Measurements from ENCODE around the gene GORASP2.

GORASP2 gene

GRCh38 chr2:170985407-170985806 lies 56.4 kb downstream of the GORASP2 start:
- Histone ChIP-seq H3K36me3 (ENCODE audit: control insufficient read depth, insufficient read depth, low read length, severe bottlenecking) (peaks cover 10% of the 10 kb centered on the region), H3K9ac (ENCODE audit: low read length) (no peak overlapping the region), H3K4me3 (ENCODE audit: low read length) (no peak overlapping the region), H3K9me3 (ENCODE audit: control insufficient read depth, low read length) (no peaks in the 10 kb centered on the region), H3K4me1 (ENCODE audit: control insufficient read depth, insufficient read depth, low read length) (no peaks in the 10 kb centered on the region), H3K27me3 (replicated peaks; ENCODE audit: control insufficient read depth, insufficient read depth, low read length) (no peaks in the 10 kb centered on the region)
- no peak for DNase-seq (ENCODE audit: low read depth)

GRCh38 chr2:170986566-170987258 lies 57.7 kb downstream of the GORASP2 start:
- H3K4me1 ChIP-seq (ENCODE audit: control insufficient read depth, insufficient read depth, low read length) = no peaks in the 10 kb centered on the region
- H3K36me3 ChIP-seq (ENCODE audit: control insufficient read depth, insufficient read depth, low read length, severe bottlenecking) = peaks cover 21% of the 10 kb centered on the region
- H3K4me3 ChIP-seq (ENCODE audit: low read length) = no peak overlapping the region
- DNase-seq (ENCODE audit: low read depth) = no peak
- no peaks in the 10 kb centered on the region for H3K9me3 ChIP-seq (ENCODE audit: control insufficient read depth, low read length)
- no peaks in the 10 kb centered on the region for H3K27me3 ChIP-seq (replicated peaks; ENCODE audit: control insufficient read depth, insufficient read depth, low read length)
- H3K9ac ChIP-seq (ENCODE audit: low read length) = no peak overlapping the region

GRCh38 chr2:170991398-170992182 lies 62.5 kb downstream of the GORASP2 start:
- Histone ChIP-seq H3K9ac (ENCODE audit: low read length) (no peak overlapping the region), H3K4me3 (ENCODE audit: low read length) (no peak overlapping the region), H3K9me3 (ENCODE audit: control insufficient read depth, low read length) (no peaks in the 10 kb centered on the region), H3K36me3 (ENCODE audit: control insufficient read depth, insufficient read depth, low read length, severe bottlenecking) (peaks cover 62% of the 10 kb centered on the region), H3K27me3 (replicated peaks; ENCODE audit: control insufficient read depth, insufficient read depth, low read length) (no peaks in the 10 kb centered on the region), H3K4me1 (ENCODE audit: control insufficient read depth, insufficient read depth, low read length) (no peaks in the 10 kb centered on the region)
- no peak for DNase-seq (ENCODE audit: low read depth)

GRCh38 chr2:170996316-170996715 lies 67.3 kb downstream of the GORASP2 start:
- no peaks in the 10 kb centered on the region for H3K9me3 ChIP-seq (ENCODE audit: control insufficient read depth, low read length)
- no peak overlapping the region for H3K9ac ChIP-seq (ENCODE audit: low read length)
- DNase-seq (ENCODE audit: low read depth) = peak; percentile 66

GRCh38 chr2:170997893-170998597 lies 69.0 kb downstream of the GORASP2 start:
- H3K4me3 ChIP-seq (ENCODE audit: low read length) = no peak overlapping the region
- H3K36me3 ChIP-seq (ENCODE audit: control insufficient read depth, insufficient read depth, low read length, severe bottlenecking) = peaks cover 52% of the 10 kb centered on the region
- no peaks in the 10 kb centered on the region for H3K4me1 ChIP-seq (ENCODE audit: control insufficient read depth, insufficient read depth, low read length)

More at GRCh38 chr2:170996316-170996715, 67.3 kb downstream of the GORASP2 start:
- H3K4me3 ChIP-seq (ENCODE audit: low read length) = no peak overlapping the region
- H3K27me3 ChIP-seq (replicated peaks; ENCODE audit: control insufficient read depth, insufficient read depth, low read length) = no peaks in the 10 kb centered on the region
- H3K4me1 ChIP-seq (ENCODE audit: control insufficient read depth, insufficient read depth, low read length) = no peaks in the 10 kb centered on the region
- H3K36me3 ChIP-seq (ENCODE audit: control insufficient read depth, insufficient read depth, low read length, severe bottlenecking) = peaks cover 61% of the 10 kb centered on the region

GRCh38 chr2:170999654-171000053 lies 70.6 kb downstream of the GORASP2 start:
- DNase-seq (ENCODE audit: low read depth) = no peak
- H3K9ac ChIP-seq (ENCODE audit: low read length) = no peak overlapping the region
- H3K27me3 ChIP-seq (replicated peaks; ENCODE audit: control insufficient read depth, insufficient read depth, low read length) = no peaks in the 10 kb centered on the region
- H3K4me3 ChIP-seq (ENCODE audit: low read length) = no peak overlapping the region
- peaks cover 57% of the 10 kb centered on the region for H3K36me3 ChIP-seq (ENCODE audit: control insufficient read depth, insufficient read depth, low read length, severe bottlenecking)
- H3K9me3 ChIP-seq (ENCODE audit: control insufficient read depth, low read length) = no peaks in the 10 kb centered on the region
- H3K4me1 ChIP-seq (ENCODE audit: control insufficient read depth, insufficient read depth, low read length) = no peaks in the 10 kb centered on the region

More at GRCh38 chr2:170997893-170998597, 69.0 kb downstream of the GORASP2 start:
- Histone ChIP-seq H3K9ac (ENCODE audit: low read length) (no peak overlapping the region), H3K27me3 (replicated peaks; ENCODE audit: control insufficient read depth, insufficient read depth, low read length) (no peaks in the 10 kb centered on the region), H3K9me3 (ENCODE audit: control insufficient read depth, low read length) (no peaks in the 10 kb centered on the region)
- no peak for DNase-seq (ENCODE audit: low read depth)

- DNase-seq (ENCODE audit: low read depth) = no peak
- Histone ChIP-seq H3K9ac (ENCODE audit: low read length) (no peak overlapping the region), H3K4me1 (ENCODE audit: control insufficient read depth, insufficient read depth, low read length) (no peaks in the 10 kb centered on the region), H3K27me3 (replicated peaks; ENCODE audit: control insufficient read depth, insufficient read depth, low read length) (no peaks in the 10 kb centered on the region), H3K9me3 (ENCODE audit: control insufficient read depth, low read length) (no peaks in the 10 kb centered on the region), H3K4me3 (ENCODE audit: low read length) (no peak overlapping the region), H3K36me3 (ENCODE audit: control insufficient read depth, insufficient read depth, low read length, severe bottlenecking) (peaks cover 60% of the 10 kb centered on the region)
These were observed 75.3 kb downstream of the GORASP2 start for GRCh38 chr2:171004363-171004762.

- Histone ChIP-seq H3K36me3 (ENCODE audit: control insufficient read depth, insufficient read depth, low read length, severe bottlenecking) (peaks cover 64% of the 10 kb centered on the region), H3K4me1 (ENCODE audit: control insufficient read depth, insufficient read depth, low read length) (no peaks in the 10 kb centered on the region), H3K27me3 (replicated peaks; ENCODE audit: control insufficient read depth, insufficient read depth, low read length) (no peaks in the 10 kb centered on the region), H3K4me3 (ENCODE audit: low read length) (no peak overlapping the region), H3K9me3 (ENCODE audit: control insufficient read depth, low read length) (no peaks in the 10 kb centered on the region), H3K9ac (ENCODE audit: low read length) (no peak overlapping the region)
- no peak for DNase-seq (ENCODE audit: low read depth)
These were observed 75.8 kb downstream of the GORASP2 start for GRCh38 chr2:171004833-171005232.

- peak; percentile 36 for DNase-seq (ENCODE audit: low read depth)
- Histone ChIP-seq H3K9ac (ENCODE audit: low read length) (no peak overlapping the region), H3K36me3 (ENCODE audit: control insufficient read depth, insufficient read depth, low read length, severe bottlenecking) (peaks cover 62% of the 10 kb centered on the region), H3K4me1 (ENCODE audit: control insufficient read depth, insufficient read depth, low read length) (peaks cover 2% of the 10 kb centered on the region), H3K4me3 (ENCODE audit: low read length) (no peak overlapping the region), H3K9me3 (ENCODE audit: control insufficient read depth, low read length) (no peaks in the 10 kb centered on the region), H3K27me3 (replicated peaks; ENCODE audit: control insufficient read depth, insufficient read depth, low read length) (no peaks in the 10 kb centered on the region)
These were observed 79.6 kb downstream of the GORASP2 start for GRCh38 chr2:171008550-171009205.

GRCh38 chr2:171009386-171009785 lies 80.3 kb downstream of the GORASP2 start:
- H3K9ac ChIP-seq (ENCODE audit: low read length) = no peak overlapping the region
- H3K9me3 ChIP-seq (ENCODE audit: control insufficient read depth, low read length) = no peaks in the 10 kb centered on the region
- H3K4me3 ChIP-seq (ENCODE audit: low read length) = no peak overlapping the region
- DNase-seq (ENCODE audit: low read depth) = no peak
- H3K4me1 ChIP-seq (ENCODE audit: control insufficient read depth, insufficient read depth, low read length) = peaks cover 5% of the 10 kb centered on the region
- H3K27me3 ChIP-seq (replicated peaks; ENCODE audit: control insufficient read depth, insufficient read depth, low read length) = no peaks in the 10 kb centered on the region
- peaks cover 61% of the 10 kb centered on the region for H3K36me3 ChIP-seq (ENCODE audit: control insufficient read depth, insufficient read depth, low read length, severe bottlenecking)

- Histone ChIP-seq H3K36me3 (ENCODE audit: control insufficient read depth, insufficient read depth, low read length, severe bottlenecking) (peaks cover 35% of the 10 kb centered on the region), H3K27me3 (replicated peaks; ENCODE audit: control insufficient read depth, insufficient read depth, low read length) (no peaks in the 10 kb centered on the region), H3K4me3 (ENCODE audit: low read length) (no peak overlapping the region), H3K4me1 (ENCODE audit: control insufficient read depth, insufficient read depth, low read length) (peaks cover 17% of the 10 kb centered on the region), H3K9ac (ENCODE audit: low read length) (no peak overlapping the region), H3K9me3 (ENCODE audit: control insufficient read depth, low read length) (no peaks in the 10 kb centered on the region)
- peak; percentile 8 for DNase-seq (ENCODE audit: low read depth)
These were observed 84.8 kb downstream of the GORASP2 start for GRCh38 chr2:171013851-171014250.

Data from adipocyte (in vitro differentiated cells).